Lung (tissue), 12 donors: Measurements from ENCODE around the gene THG1L. TPM values are rescaled to one million over a fixed set of nuclear protein-coding genes. Genes with fewer than 3 reads are reported as not detected.
A peak's percentile ranks its signal among the peaks of the same experiment; 100 is the strongest.

Experiments used
- ATAC-seq: fragments of 200-7000 bp; cut with Tn5 transposase; one replicate; pipeline ENCODE4 v1.9.1; 2020; ENCODE audit warnings: moderate number of reproducible peaks; ENCODE audit not compliant: insufficient read depth, low FRiP score
- DNase-seq, 3 donors: peaks; one replicate each; pipeline ENCODE4 v3.0.0-alpha.2; 2013 to 2017
- H3K27ac ChIP-seq, 2 donors: one replicate each; pipeline ENCODE4 v1.5.1; 2013; ENCODE audit warnings: mild to moderate bottlenecking in 2 of 2, moderate library complexity in 2 of 2, control low read depth in 1 of 2, inconsistent platforms in 1 of 2, low read depth in 1 of 2, low read length in 1 of 2
- H3K27me3 ChIP-seq, 3 donors: one replicate each; pipeline ENCODE4 v1.5.1; 2013; ENCODE audit warnings: low read length in 2 of 3; ENCODE audit not compliant: control insufficient read depth in 3 of 3, insufficient read depth in 3 of 3
- H3K36me3 ChIP-seq, 4 donors: one replicate each; pipeline ENCODE4 v1.5.1; 2013; ENCODE audit warnings: low read length in 4 of 4, mild to moderate bottlenecking in 1 of 4, moderate library complexity in 1 of 4; ENCODE audit not compliant: control insufficient read depth in 4 of 4, insufficient read depth in 4 of 4
- H3K4me1 ChIP-seq, 5 donors: one replicate each; pipeline ENCODE4 v1.5.1; 2013; ENCODE audit warnings: low read length in 5 of 5, mild to moderate bottlenecking in 2 of 5, moderate library complexity in 1 of 5; ENCODE audit not compliant: control insufficient read depth in 5 of 5, insufficient read depth in 5 of 5
- H3K4me3 ChIP-seq: one replicate; pipeline ENCODE4 v1.5.1; 2013; ENCODE audit warnings: mild to moderate bottlenecking, control low read depth, moderate library complexity
- H3K9ac ChIP-seq, 2 donors: one replicate each; pipeline ENCODE4 v1.5.1; 2013; ENCODE audit warnings: low read length in 2 of 2, control low read depth in 1 of 2; ENCODE audit not compliant: insufficient read depth in 1 of 2
- H3K9me3 ChIP-seq, 4 donors: one replicate each; pipeline ENCODE4 v1.5.1; 2013; ENCODE audit warnings: low read length in 3 of 4, mild to moderate bottlenecking in 1 of 4, moderate library complexity in 1 of 4; ENCODE audit not compliant: control insufficient read depth in 4 of 4, insufficient read depth in 3 of 4
- CTCF ChIP-seq: IDR thresholded peaks from 2 replicates; pipeline ENCODE4 v1.5.1; 2012; ENCODE audit warnings: mild to moderate bottlenecking; ENCODE audit errors: control extremely low read depth, extremely low read depth
- WGBS, 2 donors: extraction: QIAGEN DNeasy Blood & Tissue Kit; methylation state at CpG; one replicate each; pipeline ENCODE4 v1.1.7; 2013; 5-methylcytosine and 5-hydroxymethylcytosine counted together
- polyA plus RNA-seq, 2 donors: library from polyadenylated mRNA; stranded (reverse); fragments of 200-250 nt; gene quantifications; one replicate each; pipeline ENCODE4 v1.2.1, GENCODE V29; 2013
- total RNA-seq, 2 donors: library from RNA; depleted of rRNA in 1 of 2; stranded (reverse); fragments of >200 nt in 1 of 2; gene quantifications; one replicate each; pipeline ENCODE4 v1.2.1, GENCODE V29; 2014 to 2021
- donor health status: control.
- donor health status: control.
- donor health status: Bipolar disorder and iron deficiency.
- donor health status: healthy.
- donor health status: DM: yes; HTN: yes; CAD: no.

THG1L gene
- total and polyA plus RNA-seq, 4 donors, result 8.0 to 22.0 (median 12.1) TPM

- no peaks in the 10 kb centered on the region for H3K9me3 ChIP-seq
- 58 to 60% methylated on average over 3 of the region's 3 CpGs for WGBS, 2 donors
- no peak overlapping the region for H3K27ac ChIP-seq
- peaks cover 0 to 12% (median 8%) of the 10 kb centered on the region in 4 donors for H3K36me3 ChIP-seq
- H3K9ac ChIP-seq, result no peak overlapping the region
- TF ChIP-seq CTCF, result peak; percentile 0
- no peak overlapping the region for H3K4me3 ChIP-seq
- ATAC-seq, result no peak
- no peaks in the 10 kb centered on the region for H3K27me3 ChIP-seq
- DNase-seq, result no peak
- peaks cover 4 to 7% (median 6%) of the 10 kb centered on the region in 5 donors for H3K4me1 ChIP-seq
Observed at GRCh38 chr5:157740229-157740610, 9.0 kb downstream of the THG1L start.

- Histone ChIP-seq H3K36me3 (peaks cover 0 to 12% (median 6%) of the 10 kb centered on the region in 4 donors), H3K27me3 (no peaks in the 10 kb centered on the region), H3K9ac (no peak overlapping the region), H3K27ac (no peak overlapping the region), H3K9me3 (no peaks in the 10 kb centered on the region), H3K4me3 (no peak overlapping the region), H3K4me1 (peaks cover 4 to 8% (median 6%) of the 10 kb centered on the region in 5 donors)
- no peak for ATAC-seq
- DNase-seq, result no peak
- WGBS, 2 donors, result 72 to 80% methylated on average over 4 of the region's 4 CpGs
- TF ChIP-seq CTCF, result no peak
Observed at GRCh38 chr5:157741131-157741530, 9.9 kb downstream of the THG1L start.

GRCh38 chr5:157743163-157744050 lies 12.2 kb downstream of the THG1L start, which contains the start of gene LSM11:
TSS of gene LSM11 (plus strand) at chr5:157743712. CDS start at chr5:157743751, 39 bp downstream.
- Histone ChIP-seq H3K27ac (peak within 1 kb of the TSS in 1 of 2 donors; percentile 80), H3K9ac (peak within 1 kb of the TSS; percentile 30 to 69), H3K9me3 (no peaks in the 10 kb centered on the region), H3K36me3 (peaks cover 0 to 9% (median 4%) of the 10 kb centered on the region in 4 donors), H3K4me1 (peaks cover 4 to 8% (median 6%) of the 10 kb centered on the region in 5 donors), H3K4me3 (peak within 1 kb of the TSS; percentile 83), H3K27me3 (no peaks in the 10 kb centered on the region)
- DNase-seq (peak; percentile 86 to 92 (median 91)), ATAC-seq (peak; percentile 100)
- peak; percentile 99 for TF ChIP-seq CTCF
- WGBS, 2 donors, result 0% methylated on average over 33 to 79 of the region's 79 CpGs
